CD4-positive, alpha-beta T cell treated with Interleukin-6 at 100 ng/mL for 8 hours (primary cell): ENCODE results near the gene RNF167.
A peak's percentile ranks its signal among the peaks of the same experiment; 100 is the strongest.

Experiments
- DNase-seq: peaks from one replicate; pipeline ENCODE4 v3.0.0-alpha.2; 2020; ENCODE audit warnings: mixed read lengths, low spot score

Gene RNF167

GRCh38 chr17:4953451-4953961 is 13.4 kb downstream of the RNF167 start:
- DNase-seq: no peak

GRCh38 chr17:4955091-4955490 is 15.0 kb downstream of the RNF167 start:
- no peak for DNase-seq

- peak; percentile 35 for DNase-seq
Observed at GRCh38 chr17:4956493-4957061, 16.5 kb downstream of the RNF167 start.

- no peak for DNase-seq
Observed at GRCh38 chr17:4958102-4958501, 18.0 kb downstream of the RNF167 start.

GRCh38 chr17:4959261-4959965 is 19.3 kb downstream of the RNF167 start:
- DNase-seq: no peak

GRCh38 chr17:4960279-4960922 is 20.3 kb downstream of the RNF167 start:
- DNase-seq: no peak

- DNase-seq: no peak
Observed at GRCh38 chr17:4965311-4965986, 25.4 kb downstream of the RNF167 start.

- DNase-seq: peak; percentile 99
Observed at GRCh38 chr17:4966844-4967538, 26.9 kb downstream of the RNF167 start.

- peak; percentile 92 for DNase-seq
Observed at GRCh38 chr17:4967539-4968485, 27.7 kb downstream of the RNF167 start, which contains the start of gene SPAG7. TSS of gene SPAG7 (minus strand) at chr17:4967817. CDS start at chr17:4967804, 13 bp downstream.

- no peak for DNase-seq
Observed at GRCh38 chr17:4968486-4969046, 28.5 kb downstream of the RNF167 start.

GRCh38 chr17:4969047-4969550 is 29.0 kb downstream of the RNF167 start:
- DNase-seq: no peak

GRCh38 chr17:4969551-4970173 is 29.6 kb downstream of the RNF167 start:
- DNase-seq: no peak

- DNase-seq: no peak
Observed at GRCh38 chr17:4970273-4970672, 30.2 kb downstream of the RNF167 start.

GRCh38 chr17:4971826-4972225 is 31.8 kb downstream of the RNF167 start:
- no peak for DNase-seq

GRCh38 chr17:4972322-4972721 is 32.3 kb downstream of the RNF167 start:
- no peak for DNase-seq

GRCh38 chr17:4972752-4973151 is 32.7 kb downstream of the RNF167 start:
- DNase-seq: no peak

- no peak for DNase-seq
Observed at GRCh38 chr17:4973256-4974114, 33.4 kb downstream of the RNF167 start.

GRCh38 chr17:4974115-4974670 is 34.1 kb downstream of the RNF167 start:
- no peak for DNase-seq
